HUES6 (cell line): ENCODE measurements around the gene TGFBRAP1.

Experiments
- H3K27ac ChIP-seq: 2 replicates; pipeline ENCODE4 v1.7.0; 2013; ENCODE audit warnings: low read depth, mild to moderate bottlenecking, low read length, inconsistent platforms
- H3K27me3 ChIP-seq: 2 replicates; pipeline ENCODE4 v1.6.1; 2013; ENCODE audit warnings: low read length; ENCODE audit not compliant: control insufficient read depth, insufficient read depth
- H3K36me3 ChIP-seq: 2 replicates; pipeline ENCODE4 v1.6.1; 2013; ENCODE audit warnings: low read length; ENCODE audit not compliant: control insufficient read depth, insufficient read depth
- H3K4me1 ChIP-seq: 2 replicates; pipeline ENCODE4 v1.6.1; 2013; ENCODE audit warnings: low read length; ENCODE audit not compliant: control insufficient read depth, insufficient read depth
- H3K4me3 ChIP-seq: 2 replicates; pipeline ENCODE4 v1.5.1; 2013; ENCODE audit warnings: low read depth, low read length
- H3K9ac ChIP-seq: one replicate; pipeline ENCODE4 v1.6.1; 2013; ENCODE audit warnings: mild to moderate bottlenecking, low read length
- H3K9me3 ChIP-seq: 2 replicates; pipeline ENCODE4 v1.6.1; 2013; ENCODE audit warnings: low read depth, low read length; ENCODE audit not compliant: control insufficient read depth, insufficient read depth

Gene TGFBRAP1

GRCh38 chr2:105291981-105292380 lies 37.6 kb downstream of the TGFBRAP1 start:
- Histone ChIP-seq H3K9me3 (no peaks in the 10 kb centered on the region), H3K27me3 (no peaks in the 10 kb centered on the region), H3K27ac (no peak overlapping the region), H3K4me1 (peaks cover 3% of the 10 kb centered on the region; the same call in 1 of the 2 replicates), H3K36me3 (peaks cover 26% of the 10 kb centered on the region), H3K9ac (no peak overlapping the region), H3K4me3 (no peak overlapping the region)

GRCh38 chr2:105290981-105291660 lies 38.4 kb downstream of the TGFBRAP1 start:
- Histone ChIP-seq H3K9ac (no peak overlapping the region), H3K27me3 (no peaks in the 10 kb centered on the region), H3K36me3 (peaks cover 22% of the 10 kb centered on the region), H3K27ac (no peak overlapping the region), H3K4me3 (no peak overlapping the region), H3K9me3 (no peaks in the 10 kb centered on the region), H3K4me1 (peaks cover 3% of the 10 kb centered on the region; the same call in 1 of the 2 replicates)

GRCh38 chr2:105288133-105288532 lies 41.4 kb downstream of the TGFBRAP1 start:
- Histone ChIP-seq H3K4me3 (no peak overlapping the region), H3K27me3 (no peaks in the 10 kb centered on the region), H3K4me1 (no peaks in the 10 kb centered on the region), H3K36me3 (peaks cover 26% of the 10 kb centered on the region), H3K9ac (no peak overlapping the region), H3K9me3 (no peaks in the 10 kb centered on the region), H3K27ac (no peak overlapping the region)

- no peaks in the 10 kb centered on the region for H3K27me3 ChIP-seq
- no peak overlapping the region for H3K27ac ChIP-seq
- no peak overlapping the region for H3K4me3 ChIP-seq
- H3K36me3 ChIP-seq, result peaks cover 26% of the 10 kb centered on the region
- no peaks in the 10 kb centered on the region for H3K4me1 ChIP-seq
- no peak overlapping the region for H3K9ac ChIP-seq
- H3K9me3 ChIP-seq, result no peaks in the 10 kb centered on the region
Observed at GRCh38 chr2:105287692-105288091, 41.8 kb downstream of the TGFBRAP1 start.

- peaks cover 43% of the 10 kb centered on the region for H3K36me3 ChIP-seq
- H3K9me3 ChIP-seq, result no peaks in the 10 kb centered on the region
- H3K4me1 ChIP-seq, result no peaks in the 10 kb centered on the region
- no peaks in the 10 kb centered on the region for H3K27me3 ChIP-seq
- no peak overlapping the region for H3K27ac ChIP-seq
- no peak overlapping the region for H3K9ac ChIP-seq
- H3K4me3 ChIP-seq, result no peak overlapping the region
Observed at GRCh38 chr2:105283532-105283931, 46.0 kb downstream of the TGFBRAP1 start.

GRCh38 chr2:105280281-105280680 lies 49.3 kb downstream of the TGFBRAP1 start:
- H3K9ac ChIP-seq, result no peak overlapping the region
- no peak overlapping the region for H3K27ac ChIP-seq
- no peaks in the 10 kb centered on the region for H3K9me3 ChIP-seq
- no peak overlapping the region for H3K4me3 ChIP-seq
- H3K27me3 ChIP-seq, result no peaks in the 10 kb centered on the region
- H3K36me3 ChIP-seq, result peaks cover 58% of the 10 kb centered on the region
- H3K4me1 ChIP-seq, result no peaks in the 10 kb centered on the region

GRCh38 chr2:105279126-105279525 lies 50.4 kb downstream of the TGFBRAP1 start:
- Histone ChIP-seq H3K9me3 (no peaks in the 10 kb centered on the region), H3K4me1 (no peaks in the 10 kb centered on the region), H3K36me3 (peaks cover 59% of the 10 kb centered on the region), H3K4me3 (no peak overlapping the region), H3K9ac (no peak overlapping the region), H3K27ac (no peak overlapping the region), H3K27me3 (no peaks in the 10 kb centered on the region)

GRCh38 chr2:105278654-105279053 lies 50.9 kb downstream of the TGFBRAP1 start:
- Histone ChIP-seq H3K27ac (no peak overlapping the region), H3K36me3 (peaks cover 62% of the 10 kb centered on the region), H3K9me3 (no peaks in the 10 kb centered on the region), H3K27me3 (no peaks in the 10 kb centered on the region), H3K9ac (no peak overlapping the region), H3K4me3 (no peak overlapping the region), H3K4me1 (no peaks in the 10 kb centered on the region)

- Histone ChIP-seq H3K27me3 (no peaks in the 10 kb centered on the region), H3K9me3 (no peaks in the 10 kb centered on the region), H3K9ac (no peak overlapping the region), H3K4me1 (no peaks in the 10 kb centered on the region), H3K4me3 (no peak overlapping the region), H3K36me3 (peaks cover 77% of the 10 kb centered on the region), H3K27ac (no peak overlapping the region)
Observed at GRCh38 chr2:105274046-105274445, 55.5 kb downstream of the TGFBRAP1 start.

GRCh38 chr2:105272176-105272575 lies 57.4 kb downstream of the TGFBRAP1 start:
- no peaks in the 10 kb centered on the region for H3K4me1 ChIP-seq
- no peak overlapping the region for H3K4me3 ChIP-seq
- H3K27ac ChIP-seq, result no peak overlapping the region
- H3K9ac ChIP-seq, result no peak overlapping the region
- H3K27me3 ChIP-seq, result no peaks in the 10 kb centered on the region
- no peaks in the 10 kb centered on the region for H3K9me3 ChIP-seq
- peaks cover 84% of the 10 kb centered on the region for H3K36me3 ChIP-seq

GRCh38 chr2:105271393-105272045 lies 58.0 kb downstream of the TGFBRAP1 start:
- peaks cover 84% of the 10 kb centered on the region for H3K36me3 ChIP-seq
- H3K4me1 ChIP-seq, result no peaks in the 10 kb centered on the region
- H3K27me3 ChIP-seq, result no peaks in the 10 kb centered on the region
- H3K9me3 ChIP-seq, result no peaks in the 10 kb centered on the region
- no peak overlapping the region for H3K4me3 ChIP-seq
- H3K27ac ChIP-seq, result no peak overlapping the region
- H3K9ac ChIP-seq, result no peak overlapping the region
